Retinal pigment epithelial cell (primary cell): ENCODE data around the gene TNFRSF12A.
A peak's percentile ranks its signal among the peaks of the same experiment; 100 is the strongest.

ENCODE experiments used
- DNase-seq: peaks from one replicate; pipeline ENCODE4 v3.0.0-alpha.2; 2010; ENCODE audit warnings: low read depth
- H3K4me3 ChIP-seq: 2 replicates; pipeline ENCODE4 v1.5.1; 2011; ENCODE audit warnings: mild to moderate bottlenecking, low read length, control low read depth, moderate library complexity
- CTCF ChIP-seq: conservative IDR thresholded peaks from 2 replicates; pipeline ENCODE4 v1.5.1; 2011; ENCODE audit warnings: low read depth, low read length, control low read depth, inconsistent platforms

The TNFRSF12A gene

DNA sequence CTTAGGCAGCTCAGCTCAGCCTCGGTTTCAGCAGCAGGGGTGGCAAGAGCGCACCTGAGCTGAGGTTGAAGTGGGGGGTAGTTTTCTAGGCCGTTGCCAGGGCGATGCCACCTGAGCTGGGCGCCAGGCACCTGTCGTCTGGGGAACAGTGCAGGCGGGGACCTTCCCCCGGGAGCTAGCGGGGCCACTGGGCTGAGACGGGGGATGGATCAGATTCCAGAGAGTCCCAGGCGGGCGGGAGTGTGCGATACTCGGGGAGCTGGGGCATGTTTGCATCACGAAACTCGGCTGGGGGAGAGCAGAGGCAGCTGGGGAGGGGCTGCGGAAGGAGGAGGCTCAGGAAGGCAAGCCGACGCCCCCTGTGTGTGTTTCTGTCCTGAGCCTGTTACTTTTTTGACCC lies 7.9 kb upstream of the TNFRSF12A start:
- no peak for TF ChIP-seq CTCF
- peak overlapping the region; percentile 3 for H3K4me3 ChIP-seq
- no peak for DNase-seq

GRCh38 chr16:3012828-3013420 lies 7.2 kb upstream of the TNFRSF12A start, which contains the start of gene CLDN9:
Gene CLDN9 (plus strand): TSS chr16:3012923. CDS start chr16:3013363, 440 bp downstream.
- DNase-seq = no peak
- no peak for TF ChIP-seq CTCF
- H3K4me3 ChIP-seq = peak within 1 kb of the TSS; percentile 3

GRCh38 chr16:3013491-3013951 lies 6.6 kb upstream of the TNFRSF12A start:
- no peak overlapping the region for H3K4me3 ChIP-seq
- no peak for DNase-seq
- TF ChIP-seq CTCF = no peak

- H3K4me3 ChIP-seq = no peak overlapping the region
- no peak for TF ChIP-seq CTCF
- no peak for DNase-seq
Measured at GRCh38 chr16:3013998-3014690, 6.0 kb upstream of the TNFRSF12A start.

GRCh38 chr16:3014971-3015370 lies 5.2 kb upstream of the TNFRSF12A start:
- DNase-seq = no peak
- no peak for TF ChIP-seq CTCF
- no peak overlapping the region for H3K4me3 ChIP-seq

GRCh38 chr16:3015865-3016521 lies 4.2 kb upstream of the TNFRSF12A start:
- no peak for TF ChIP-seq CTCF
- no peak for DNase-seq
- no peak overlapping the region for H3K4me3 ChIP-seq
